ENCODE data around the gene OR13C8.
"Not testable (repeated sequence)": the region's sequence is repeated elsewhere in the genome, so short reads cannot be mapped to it uniquely, and the experiment has no call there.

The OR13C8 gene, protein sequence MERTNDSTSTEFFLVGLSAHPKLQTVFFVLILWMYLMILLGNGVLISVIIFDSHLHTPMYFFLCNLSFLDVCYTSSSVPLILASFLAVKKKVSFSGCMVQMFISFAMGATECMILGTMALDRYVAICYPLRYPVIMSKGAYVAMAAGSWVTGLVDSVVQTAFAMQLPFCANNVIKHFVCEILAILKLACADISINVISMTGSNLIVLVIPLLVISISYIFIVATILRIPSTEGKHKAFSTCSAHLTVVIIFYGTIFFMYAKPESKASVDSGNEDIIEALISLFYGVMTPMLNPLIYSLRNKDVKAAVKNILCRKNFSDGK

DNA sequence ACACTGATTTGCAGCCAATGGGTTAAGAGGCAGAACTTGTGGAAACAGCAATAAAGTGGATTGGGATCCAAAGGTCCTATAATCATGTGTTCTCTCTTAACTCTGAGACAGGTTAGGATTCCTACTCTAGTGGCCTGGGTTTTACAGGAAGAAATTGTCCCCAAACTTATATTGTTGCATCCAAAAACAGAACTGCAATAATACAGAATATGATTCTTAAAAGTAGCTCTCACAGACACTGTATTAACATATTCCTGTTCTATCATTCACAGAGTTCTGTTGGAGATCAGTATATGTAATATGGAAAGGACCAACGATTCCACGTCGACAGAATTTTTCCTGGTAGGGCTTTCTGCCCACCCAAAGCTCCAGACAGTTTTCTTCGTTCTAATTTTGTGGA is at the start of gene OR13C8:
Gene OR13C8 (plus strand): TSS at position 301 of the 400 bp plus-strand sequence. CDS start 0 bp downstream, at position 301.
- DNase-seq (ENCODE audit: low read depth), result no peak

DNA sequence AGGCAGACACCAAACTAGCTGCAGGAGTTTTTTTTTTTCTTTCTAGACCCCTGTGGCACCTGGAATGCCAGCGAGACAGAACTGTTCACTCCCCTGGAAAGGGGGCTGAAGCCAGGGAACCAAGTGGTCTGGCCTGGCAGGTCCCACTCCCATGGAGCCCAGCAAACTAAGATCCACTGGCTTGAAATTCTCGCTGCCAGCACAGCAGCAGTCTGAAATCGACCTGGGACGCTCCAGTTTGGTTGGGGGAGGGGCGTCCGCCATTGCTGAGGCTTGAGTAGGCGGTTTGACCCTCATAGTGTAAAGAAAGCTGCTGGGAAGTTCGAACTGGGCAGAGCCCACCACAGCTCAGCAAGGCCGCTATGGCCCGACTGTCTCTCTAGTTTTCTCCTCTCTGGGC is 48.7 kb upstream of the OR13C8 start:
- DNase-seq (ENCODE audit: low read depth), result not testable (repeated sequence)

GRCh38 chr9:104527109-104527508 is 41.9 kb upstream of the OR13C8 start, which contains the start of gene OR13C4:
Gene OR13C4, minus strand, starts transcription at chr9:104527209. Its CDS starts 0 bp downstream, at chr9:104527209.
- no peak for DNase-seq (ENCODE audit: low read depth)

- no peak for DNase-seq (ENCODE audit: low read depth)
Observed at GRCh38 chr9:104536756-104537155, 32.2 kb upstream of the OR13C8 start, which contains the start of gene OR13C3. Gene OR13C3, minus strand, starts transcription at chr9:104536856. Its CDS starts 133 bp downstream, at chr9:104536723.

- no peak for DNase-seq (ENCODE audit: low read depth)
Observed at GRCh38 chr9:104539275-104539674, 29.7 kb upstream of the OR13C8 start.

DNA sequence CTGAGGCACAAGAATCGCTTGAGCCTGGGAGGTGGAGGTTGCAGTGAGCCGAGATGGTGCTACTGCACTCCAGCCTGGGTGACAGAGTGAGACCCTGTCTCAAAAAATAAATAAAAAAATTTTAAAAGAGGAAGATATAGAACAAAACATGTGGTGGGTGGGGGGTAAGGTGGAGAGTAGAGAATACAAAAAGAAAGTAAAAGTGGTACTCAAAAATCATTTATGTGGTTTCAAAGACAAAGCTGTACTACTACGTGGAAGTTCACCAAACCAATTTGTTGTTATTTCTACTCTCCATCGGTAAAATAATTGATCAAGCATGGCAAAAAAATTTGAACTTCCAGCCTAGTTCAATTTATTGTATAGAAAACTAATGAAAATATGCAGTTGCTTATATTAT is 24.3 kb upstream of the OR13C8 start:
- DNase-seq (ENCODE audit: low read depth), result no peak

- DNase-seq (ENCODE audit: low read depth), result no peak
Observed at GRCh38 chr9:104553261-104553660, 15.7 kb upstream of the OR13C8 start.

DNA sequence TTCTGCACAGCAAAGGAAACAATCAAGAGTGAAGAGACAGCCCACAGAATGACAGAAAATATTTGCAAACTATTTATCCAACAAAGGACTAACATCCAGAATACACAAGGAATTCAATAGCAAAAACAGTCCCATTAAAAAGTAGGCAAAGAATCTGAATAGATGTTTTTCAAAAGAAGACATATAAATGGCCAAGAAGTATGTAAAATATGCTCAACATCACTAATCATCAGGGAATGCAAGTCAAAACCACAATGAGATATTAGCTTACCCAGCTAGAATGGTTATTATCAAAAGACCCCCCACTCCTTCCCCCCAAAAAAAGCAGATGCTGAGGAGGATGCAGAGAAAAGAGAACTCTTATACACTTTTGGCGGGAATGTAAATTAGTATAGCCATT is 13.4 kb upstream of the OR13C8 start:
- no peak for DNase-seq (ENCODE audit: low read depth)

GRCh38 chr9:104556830-104557634 is 11.9 kb upstream of the OR13C8 start:
- no peak for DNase-seq (ENCODE audit: low read depth)

DNA sequence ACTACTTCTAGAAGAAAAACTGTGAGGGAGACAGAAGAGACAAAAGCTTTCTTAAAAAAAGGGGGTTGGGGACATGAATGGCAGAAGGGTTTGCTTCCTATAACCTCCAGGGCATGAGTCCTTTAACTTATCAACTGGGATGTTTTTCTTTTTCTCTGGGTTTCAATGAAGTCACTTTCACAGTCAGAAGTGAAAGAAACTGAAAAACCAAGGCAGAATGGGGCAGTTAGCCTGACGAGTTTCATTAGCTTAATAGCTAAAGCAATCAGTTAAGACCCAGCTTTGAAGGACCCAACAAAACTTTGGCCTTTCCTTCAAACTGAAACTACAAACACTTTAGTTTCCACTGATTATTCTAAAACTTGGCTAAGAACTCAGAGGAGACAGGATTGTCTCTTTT is 4.6 kb upstream of the OR13C8 start:
- no peak for DNase-seq (ENCODE audit: low read depth)

- DNase-seq (ENCODE audit: low read depth), result no peak
Observed at GRCh38 chr9:104572612-104573011, 3.6 kb downstream of the OR13C8 start.

DNA sequence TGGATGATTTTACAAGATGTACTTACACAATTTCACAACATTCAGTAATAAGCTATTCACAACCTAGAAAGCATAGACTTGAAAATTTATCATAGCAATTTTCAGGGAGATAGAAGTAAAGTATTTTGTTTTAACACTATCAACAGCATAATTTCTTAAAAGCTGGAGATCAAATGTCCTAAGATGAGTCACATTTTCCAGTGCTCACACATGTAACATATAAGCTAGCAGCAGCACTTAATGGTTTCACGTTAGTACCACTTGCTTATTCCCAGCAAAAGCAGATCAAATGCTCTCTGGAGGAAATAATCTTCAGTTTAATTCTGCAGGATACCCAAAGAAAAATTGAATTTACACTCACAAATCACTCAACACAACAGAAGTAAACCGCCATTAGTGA is 6.5 kb downstream of the OR13C8 start:
- no peak for DNase-seq (ENCODE audit: low read depth)

DNA sequence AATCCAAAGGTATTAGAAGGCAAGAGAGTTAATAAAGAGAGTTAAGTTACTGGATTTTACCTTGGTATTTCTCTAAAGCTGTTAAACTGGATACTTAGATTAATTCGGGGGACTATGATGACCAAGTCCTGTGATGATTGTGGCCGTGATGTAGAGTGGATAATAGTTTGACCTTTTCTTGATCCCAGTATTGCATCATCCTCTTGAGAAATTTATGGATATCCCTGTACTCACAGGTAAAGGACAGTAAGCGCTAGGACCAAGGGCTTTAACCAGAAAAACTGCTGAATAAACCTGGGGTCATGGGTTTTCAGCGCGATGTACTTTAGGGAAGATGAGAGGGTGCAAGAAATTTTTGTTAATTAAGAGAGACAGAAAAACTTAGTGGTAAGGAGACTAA is 8.3 kb downstream of the OR13C8 start:
- no peak for DNase-seq (ENCODE audit: low read depth)

DNA sequence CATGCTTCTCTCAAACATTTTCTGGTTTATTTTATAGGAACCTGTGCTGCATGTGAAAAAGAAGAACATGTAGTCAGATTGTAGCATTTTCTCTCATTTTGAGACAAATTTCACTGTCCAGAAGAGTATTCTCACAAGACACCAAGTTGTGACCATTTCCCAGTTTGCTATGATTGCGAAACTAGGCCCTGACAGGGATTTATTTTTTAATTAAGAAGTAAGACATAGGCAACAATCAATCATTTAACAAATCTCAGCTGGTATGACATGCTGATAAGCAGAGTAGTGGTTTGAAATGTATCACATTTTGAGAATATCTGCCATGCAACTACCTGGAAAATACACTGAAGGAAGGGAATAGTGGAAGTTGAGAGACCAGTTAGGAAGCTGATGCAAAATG is 11.6 kb downstream of the OR13C8 start:
- DNase-seq (ENCODE audit: low read depth), result no peak

DNA sequence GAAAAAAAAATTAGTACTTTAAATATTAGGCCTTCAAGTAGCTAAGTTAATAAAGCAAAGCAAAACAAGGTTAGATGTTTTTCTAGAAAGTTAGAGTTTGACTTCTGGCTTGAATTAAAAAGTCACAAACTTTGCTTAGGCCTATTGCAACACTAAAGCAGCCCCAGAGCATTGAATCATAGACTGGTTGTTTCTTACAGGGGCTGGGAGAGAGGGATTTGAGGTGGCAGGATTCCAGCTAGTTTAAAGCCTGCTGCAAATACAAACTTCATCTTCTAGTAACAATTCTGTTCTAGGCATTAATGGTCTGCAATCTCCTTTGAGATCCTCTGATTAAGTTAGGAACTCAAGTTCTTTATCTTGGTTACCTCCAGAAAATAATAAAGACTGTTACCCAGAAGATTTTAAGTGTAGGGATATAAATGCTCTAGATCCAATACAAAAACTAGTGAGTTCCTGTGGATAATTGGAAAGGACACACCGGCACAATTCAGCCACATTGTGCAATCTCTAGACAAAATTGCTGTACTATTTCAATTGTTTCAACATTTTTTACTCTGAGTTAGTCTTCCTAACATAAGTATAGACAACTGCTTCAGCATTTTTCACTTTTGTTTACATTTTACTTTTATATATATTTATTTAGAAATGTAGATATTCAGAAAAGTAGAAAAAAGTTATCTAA is 17.7 kb downstream of the OR13C8 start:
- DNase-seq (ENCODE audit: low read depth), result no peak

DNA sequence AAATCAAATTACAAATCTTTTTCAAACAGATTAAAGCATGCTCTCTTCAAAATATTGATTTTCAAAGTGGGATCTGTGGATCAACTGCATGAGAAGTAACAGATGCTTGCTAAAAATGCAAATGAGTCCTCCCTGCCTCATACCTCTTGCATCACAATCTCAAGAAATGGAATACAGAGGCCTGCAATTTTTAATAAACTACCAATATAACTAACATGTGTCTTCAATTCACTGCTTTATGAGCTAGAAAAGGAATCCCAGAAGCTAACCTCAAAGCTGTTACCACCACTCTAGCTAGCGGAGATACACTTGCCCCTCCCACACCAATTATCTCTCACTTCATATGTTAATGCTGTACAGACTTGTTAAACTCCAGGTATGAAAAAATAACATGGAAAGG is 20.7 kb downstream of the OR13C8 start:
- no peak for DNase-seq (ENCODE audit: low read depth)

- DNase-seq (ENCODE audit: low read depth), result not testable (repeated sequence)
Observed at GRCh38 chr9:104598749-104599148, 29.8 kb downstream of the OR13C8 start.

- not testable (repeated sequence) for DNase-seq (ENCODE audit: low read depth)
Observed at GRCh38 chr9:104599313-104599712, 30.3 kb downstream of the OR13C8 start, which contains the start of gene OR13C5. Gene OR13C5, minus strand, starts transcription at chr9:104599413. Its CDS starts 0 bp downstream, at chr9:104599413.

DNA sequence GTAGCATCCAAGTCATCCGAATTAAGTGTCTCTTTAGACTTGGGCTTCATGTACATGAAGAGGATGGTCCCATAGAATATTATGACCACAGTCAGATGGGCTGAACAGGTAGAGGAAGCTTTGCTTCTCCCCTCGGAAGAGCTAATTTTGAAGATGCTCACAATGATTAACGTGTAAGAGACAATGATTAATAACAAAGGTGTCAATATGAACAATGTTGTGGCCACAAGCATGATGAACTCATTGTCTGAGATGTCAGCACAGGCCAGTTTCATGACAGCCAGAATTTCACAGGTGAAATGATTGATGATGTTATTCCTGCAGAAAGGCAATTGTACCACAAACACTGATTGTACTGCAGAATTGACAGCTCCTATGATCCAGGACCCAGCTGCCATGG is 35.8 kb downstream of the OR13C8 start:
- no peak for DNase-seq (ENCODE audit: low read depth)

DNA sequence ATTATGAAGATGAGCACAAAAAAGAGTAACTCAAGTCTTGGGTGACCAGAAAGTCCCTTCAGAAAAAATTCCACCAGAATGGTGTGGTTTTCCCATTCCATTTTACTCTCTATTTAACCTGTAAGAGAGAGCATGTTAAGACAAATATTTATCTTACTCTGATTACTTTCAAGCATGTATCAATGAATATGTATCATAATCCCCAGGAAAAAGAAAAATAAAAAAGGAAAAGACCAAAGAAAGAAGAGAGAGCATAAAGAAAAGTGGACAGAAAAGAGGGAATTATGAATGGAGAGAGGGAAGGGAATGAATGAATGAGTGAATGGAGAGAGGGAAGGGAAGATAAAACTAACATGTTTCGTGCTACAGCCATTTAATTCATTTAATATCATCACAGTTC is 36.6 kb downstream of the OR13C8 start, which contains the start of gene OR13C2:
Gene OR13C2 (minus strand): TSS at position 101 of the 400 bp plus-strand sequence. CDS start 0 bp downstream, at position 101.
- not testable (repeated sequence) for DNase-seq (ENCODE audit: low read depth)

DNA sequence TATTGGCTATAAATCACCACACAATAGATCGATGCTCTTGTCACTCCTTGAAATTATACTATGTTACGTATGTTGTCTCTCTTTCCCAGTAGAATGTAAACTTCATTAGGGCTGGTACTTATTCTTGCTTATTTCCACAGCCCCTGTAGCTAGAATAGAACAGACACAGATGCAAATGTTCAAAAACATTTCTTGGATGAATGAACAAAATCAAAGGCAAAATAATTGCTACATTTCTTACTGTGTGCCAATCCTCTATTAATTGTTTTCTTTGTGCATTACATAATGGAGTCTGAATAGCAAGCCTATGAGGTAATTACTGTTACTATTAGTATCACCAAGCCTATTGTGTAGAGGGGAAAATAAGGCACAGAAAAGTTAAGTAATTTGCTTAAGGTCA is 37.2 kb downstream of the OR13C8 start:
- DNase-seq (ENCODE audit: low read depth), result no peak

DNA sequence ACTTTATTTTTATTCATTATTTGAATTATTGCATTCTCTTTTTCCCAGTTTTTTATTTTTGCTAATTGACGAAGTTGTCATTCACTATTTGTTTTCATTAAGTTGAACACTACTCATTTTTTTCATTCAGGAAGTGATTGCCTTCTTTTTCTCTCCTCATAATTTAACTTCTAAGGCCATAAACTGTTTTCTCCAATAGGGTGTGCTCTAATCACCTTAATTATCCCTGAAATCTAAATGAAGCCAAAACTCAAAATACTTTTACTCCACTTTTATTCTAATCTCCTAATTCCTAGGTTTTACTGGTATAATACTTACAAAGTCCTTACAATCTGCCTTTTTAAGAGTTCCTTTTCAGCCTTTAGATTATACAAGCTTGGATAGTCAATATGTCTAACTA is 39.4 kb downstream of the OR13C8 start:
- DNase-seq (ENCODE audit: low read depth), result no peak

All from activated T-cell treated with anti-CD3 and anti-CD28 coated beads for 48 hours (primary cell).